Activated CD4-positive, CD25-positive, alpha-beta regulatory T cell treated with anti-CD3 and anti-CD28 coated beads, Interleukin-2, amount 50 U/mL, for 72 hours (primary cell): ENCODE data around the gene TRAIP.
"Not testable (repeated sequence)": the region's sequence is repeated elsewhere in the genome, so short reads cannot be mapped to it uniquely, and the experiment has no call there.

Experiments used
- DNase-seq: peaks from one replicate; pipeline ENCODE4 v3.0.0; 2021

The TRAIP gene, protein sequence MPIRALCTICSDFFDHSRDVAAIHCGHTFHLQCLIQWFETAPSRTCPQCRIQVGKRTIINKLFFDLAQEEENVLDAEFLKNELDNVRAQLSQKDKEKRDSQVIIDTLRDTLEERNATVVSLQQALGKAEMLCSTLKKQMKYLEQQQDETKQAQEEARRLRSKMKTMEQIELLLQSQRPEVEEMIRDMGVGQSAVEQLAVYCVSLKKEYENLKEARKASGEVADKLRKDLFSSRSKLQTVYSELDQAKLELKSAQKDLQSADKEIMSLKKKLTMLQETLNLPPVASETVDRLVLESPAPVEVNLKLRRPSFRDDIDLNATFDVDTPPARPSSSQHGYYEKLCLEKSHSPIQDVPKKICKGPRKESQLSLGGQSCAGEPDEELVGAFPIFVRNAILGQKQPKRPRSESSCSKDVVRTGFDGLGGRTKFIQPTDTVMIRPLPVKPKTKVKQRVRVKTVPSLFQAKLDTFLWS

DNA sequence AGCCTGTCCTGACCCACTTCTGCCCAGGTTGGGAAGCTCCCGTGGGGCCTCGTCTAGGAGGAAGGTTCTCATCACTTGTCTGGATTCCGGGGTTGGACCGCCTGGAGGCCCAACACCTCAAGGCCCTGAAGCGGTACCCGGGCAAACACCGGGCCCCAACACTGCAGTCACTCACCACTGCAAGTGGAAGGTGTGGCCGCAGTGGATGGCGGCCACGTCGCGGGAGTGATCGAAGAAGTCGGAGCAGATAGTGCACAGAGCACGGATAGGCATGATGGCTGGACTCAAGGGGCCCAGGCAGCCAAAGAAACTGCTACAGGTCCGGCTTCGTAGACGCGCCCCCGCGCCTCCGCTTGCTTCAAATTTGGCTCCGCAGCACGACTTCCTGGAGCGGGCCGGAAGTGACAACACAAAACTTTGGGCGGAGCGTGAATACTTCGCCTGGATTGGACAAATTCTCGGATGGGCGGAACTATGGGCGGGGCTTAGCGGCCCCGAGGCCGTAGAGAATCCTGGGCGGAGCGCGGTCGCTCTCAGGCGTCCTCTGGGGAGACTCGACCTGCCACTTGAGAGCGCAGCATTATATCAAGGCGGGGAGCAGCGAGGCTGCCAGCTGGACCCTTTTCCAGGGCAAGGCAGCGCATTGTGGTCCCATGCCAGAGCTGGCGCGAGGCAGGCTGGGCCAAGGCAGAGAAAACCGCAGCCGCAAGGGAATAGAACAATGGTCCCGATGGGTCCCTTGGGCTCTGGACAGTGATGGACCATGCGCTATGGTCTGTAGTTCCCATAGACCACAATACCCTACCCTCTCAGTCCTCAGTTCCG lies at the start of gene TRAIP:
TSS of gene TRAIP (minus strand) at position 384 of the 825 bp plus-strand sequence. CDS start at position 273, 111 bp downstream.
- DNase-seq: peak; percentile 95

DNA sequence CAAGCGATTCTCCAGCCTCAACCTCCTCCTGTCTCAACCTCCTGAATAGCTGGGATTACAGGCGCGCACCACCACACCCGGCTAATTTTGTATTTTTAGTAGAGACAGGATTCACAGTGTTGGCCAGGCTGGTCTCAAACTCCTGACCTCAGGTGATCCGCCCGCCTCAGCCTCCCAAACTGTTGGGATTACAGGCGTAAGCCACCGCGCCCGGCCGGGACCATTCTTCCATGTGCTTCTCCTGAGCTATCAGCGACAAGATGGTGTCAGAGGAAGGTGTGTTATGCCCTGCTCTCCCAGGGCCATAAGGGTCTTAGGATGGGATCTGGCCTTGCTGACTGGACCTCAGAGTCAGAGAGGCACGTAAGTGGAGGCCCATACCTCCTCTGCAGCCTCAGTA lies 48.1 kb upstream of the TRAIP start:
- DNase-seq: not testable (repeated sequence)

DNA sequence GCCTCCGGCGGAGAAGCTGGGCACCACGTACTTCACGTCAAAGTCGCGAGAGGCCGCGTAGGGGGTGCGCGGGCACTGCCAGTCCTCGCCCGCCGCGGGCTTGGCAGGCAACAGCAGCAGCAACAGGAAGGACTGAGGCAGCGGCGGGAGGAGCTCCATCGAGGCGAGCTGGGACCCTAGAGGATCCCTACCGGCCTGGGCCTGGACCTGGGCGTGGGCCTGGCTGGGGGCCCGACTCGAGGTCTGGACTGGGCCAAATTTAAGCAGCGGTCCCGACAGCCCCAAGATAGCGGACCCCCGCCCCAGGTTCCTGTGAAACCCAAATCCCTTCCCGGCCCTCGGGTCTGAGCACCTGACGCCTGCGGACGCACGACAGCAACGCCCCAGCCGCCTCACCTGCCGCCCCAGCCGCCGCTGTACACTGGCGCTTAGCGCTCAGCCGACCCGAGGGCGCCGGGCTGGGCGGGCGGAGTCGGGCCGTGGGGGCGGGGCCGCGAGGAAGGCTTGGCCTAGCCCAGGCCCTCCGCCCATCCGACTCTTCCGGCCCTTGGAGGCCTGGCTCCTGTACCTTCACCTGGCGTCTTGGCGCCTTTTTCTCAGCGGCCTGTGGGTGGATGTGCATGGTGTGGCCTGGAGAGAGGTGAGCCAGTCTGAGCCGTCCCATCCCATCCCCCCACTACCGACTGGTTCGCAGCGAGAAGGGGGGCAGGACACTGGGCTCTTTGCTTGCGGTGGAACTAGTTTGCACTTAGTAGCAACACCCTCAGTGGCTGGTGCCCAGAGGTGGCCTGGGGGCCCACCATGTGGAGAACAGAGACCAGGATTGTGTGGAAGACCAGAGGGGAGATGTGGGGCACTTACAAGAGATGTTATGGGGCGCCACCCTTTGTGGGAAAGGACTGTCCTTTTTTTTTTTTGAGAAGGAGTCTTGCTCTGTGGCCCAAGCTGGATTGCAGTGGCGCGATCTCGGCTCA lies 47.4 kb upstream of the TRAIP start, which contains the start of gene MST1R:
TSS of gene MST1R (minus strand) at position 423 of the 974 bp plus-strand sequence. CDS start at position 159, 264 bp downstream.
- DNase-seq: peak; percentile 87

DNA sequence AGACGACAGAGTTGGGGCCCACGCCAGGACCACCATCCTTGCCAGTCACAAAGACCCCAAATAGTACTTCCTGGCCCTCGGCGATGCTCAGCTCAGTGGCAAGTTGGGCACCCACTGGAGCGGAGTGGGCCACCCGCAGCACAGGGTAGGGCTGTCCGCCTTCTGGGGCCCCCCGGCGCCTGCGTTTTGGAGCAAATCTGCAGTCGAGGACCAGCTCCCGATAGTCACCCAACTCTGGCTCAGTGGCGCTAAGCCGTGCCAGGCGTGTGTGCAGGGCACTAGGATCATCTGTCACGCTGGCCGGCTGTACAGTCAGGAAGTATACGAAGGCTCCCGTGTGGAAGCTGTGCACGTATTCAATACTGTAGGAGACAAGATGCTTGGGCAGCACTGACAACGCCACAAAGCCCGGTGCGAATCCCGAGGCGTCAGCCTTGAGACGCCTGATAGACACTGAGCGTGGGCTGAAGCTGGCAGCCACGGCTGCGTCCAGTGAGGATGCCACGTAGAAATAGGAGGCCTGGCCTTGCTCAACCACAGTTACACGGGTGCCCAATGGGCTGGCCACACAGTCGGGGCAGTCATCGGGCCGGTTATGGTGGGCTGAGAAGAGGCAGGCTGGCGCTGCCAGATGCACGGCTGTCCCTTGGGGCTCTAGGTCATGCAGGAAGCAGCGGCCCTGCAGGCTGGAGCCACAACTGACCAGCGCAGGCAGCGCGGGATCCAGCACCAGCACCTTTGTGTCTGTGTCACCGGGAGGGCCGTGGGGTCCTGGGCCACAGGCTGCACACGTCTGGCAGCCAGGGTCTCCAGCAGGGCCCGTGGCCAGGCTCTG lies 46.4 kb upstream of the TRAIP start:
- no peak for DNase-seq

DNA sequence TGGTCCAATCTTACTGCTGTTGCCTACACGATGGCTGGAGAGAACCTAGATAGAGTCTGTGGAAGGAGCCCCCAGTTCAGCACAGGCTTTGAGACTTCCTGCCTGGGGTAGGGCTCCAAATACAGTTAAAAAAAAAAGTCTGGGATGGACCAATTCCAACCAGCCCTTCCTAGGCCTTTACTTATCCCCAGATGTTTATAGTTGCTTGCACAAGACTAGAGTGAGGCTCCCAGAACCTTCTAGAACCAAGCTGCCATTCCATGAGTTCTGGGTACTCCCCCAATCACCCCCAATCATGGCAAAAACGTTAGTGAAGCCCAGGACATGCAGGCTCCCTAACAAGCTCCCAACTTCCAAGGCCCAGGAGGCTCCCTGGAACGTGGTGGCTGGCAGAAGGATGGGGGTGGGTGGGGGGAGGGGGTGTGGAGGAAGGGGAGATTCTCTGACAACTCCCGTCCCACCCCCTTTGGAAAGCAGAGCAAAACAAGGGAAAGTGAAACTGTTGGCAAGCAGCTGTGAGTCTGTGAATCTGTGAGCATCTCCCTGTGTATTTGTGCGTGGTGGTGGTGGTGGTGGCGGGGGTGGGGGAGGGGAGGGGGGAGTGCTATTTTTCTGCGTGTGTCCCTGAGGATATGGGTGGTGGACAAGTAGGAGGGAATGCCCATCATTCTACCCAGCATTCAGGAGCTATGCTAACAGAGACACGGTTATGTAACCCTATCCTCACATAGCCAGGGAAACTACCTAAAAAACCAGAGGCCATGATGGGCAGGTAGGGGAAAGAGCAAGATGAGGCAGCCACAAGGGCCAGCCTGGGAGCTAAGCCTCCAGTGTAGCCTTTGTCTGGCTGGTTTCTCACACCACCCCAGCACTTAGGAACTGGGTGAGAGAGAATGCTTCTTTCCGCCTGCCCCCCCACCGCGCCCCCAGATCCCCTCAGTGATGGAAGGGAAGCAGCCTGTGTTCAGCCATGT lies 45.3 kb upstream of the TRAIP start:
- no peak for DNase-seq

DNA sequence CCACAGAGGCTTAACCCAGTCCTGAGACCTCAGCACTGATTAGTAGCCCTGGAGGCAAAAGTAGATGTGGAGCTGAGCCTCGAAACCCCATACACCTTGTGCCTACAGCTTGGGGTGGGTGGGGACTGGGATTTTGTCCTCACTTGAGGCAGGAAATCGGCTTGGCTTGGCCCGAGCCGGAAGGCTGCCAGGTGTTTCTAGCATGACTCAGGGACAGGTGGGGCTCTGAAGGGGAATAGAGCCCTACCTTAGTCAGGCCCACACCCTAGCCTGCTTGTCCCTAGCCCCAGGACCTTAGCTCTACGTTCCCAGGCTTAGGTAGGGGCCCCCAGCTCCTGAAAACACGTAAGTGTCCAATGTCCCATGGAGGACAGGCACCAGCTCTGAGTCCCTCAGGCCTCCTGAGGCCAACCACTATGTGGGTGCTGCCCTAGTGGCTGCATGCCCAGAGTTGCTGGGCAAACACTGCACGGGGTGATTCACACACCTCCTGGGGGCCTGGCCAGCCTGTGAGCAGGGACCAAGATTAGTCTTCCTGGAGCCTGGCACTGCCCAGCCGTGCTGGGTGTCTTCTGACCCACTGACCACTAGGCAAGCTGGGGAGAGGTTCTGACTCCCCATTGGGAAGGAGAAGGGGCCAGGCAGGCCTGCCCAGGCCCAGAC lies 44.3 kb upstream of the TRAIP start:
- no peak for DNase-seq

DNA sequence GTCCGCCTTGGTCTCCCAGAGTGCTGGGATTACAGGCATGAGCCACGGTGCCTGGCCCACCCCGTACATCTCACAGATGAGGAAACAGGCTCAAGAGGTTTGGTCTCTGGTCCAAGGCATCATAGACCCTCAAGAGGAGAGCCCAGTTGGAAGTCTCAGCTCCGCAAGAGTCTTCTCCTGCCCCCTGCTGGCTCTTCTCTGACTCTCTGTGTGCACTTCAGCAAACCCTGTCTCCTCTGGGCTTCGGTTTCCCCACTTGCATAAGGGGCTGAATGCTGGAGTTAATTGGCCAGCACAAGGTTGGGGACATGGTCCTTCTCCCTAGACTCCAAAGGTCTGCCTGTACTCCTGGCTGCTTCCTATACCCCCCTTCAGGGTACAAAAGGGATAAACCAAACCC lies 43.5 kb upstream of the TRAIP start:
- no peak for DNase-seq

DNA sequence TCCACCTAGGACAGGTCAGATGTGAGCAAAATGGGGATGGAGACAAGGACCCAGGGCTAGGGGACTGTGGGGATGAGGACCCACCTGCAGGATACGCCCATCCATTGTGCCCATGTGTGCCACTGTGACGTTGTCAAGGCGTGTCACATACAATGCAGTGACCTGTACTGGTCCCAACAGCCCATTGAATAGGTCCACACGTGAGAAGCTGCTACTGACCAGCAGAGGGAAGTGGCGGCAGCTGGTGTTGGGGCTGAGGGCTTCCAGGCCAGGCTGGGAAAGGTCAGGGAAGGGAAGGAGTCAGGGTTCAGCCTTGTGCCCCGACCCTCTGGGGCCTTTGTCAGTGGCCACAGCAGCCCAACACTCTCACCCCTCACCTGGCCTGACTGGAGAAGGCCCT lies 42.6 kb upstream of the TRAIP start:
- DNase-seq: no peak

DNA sequence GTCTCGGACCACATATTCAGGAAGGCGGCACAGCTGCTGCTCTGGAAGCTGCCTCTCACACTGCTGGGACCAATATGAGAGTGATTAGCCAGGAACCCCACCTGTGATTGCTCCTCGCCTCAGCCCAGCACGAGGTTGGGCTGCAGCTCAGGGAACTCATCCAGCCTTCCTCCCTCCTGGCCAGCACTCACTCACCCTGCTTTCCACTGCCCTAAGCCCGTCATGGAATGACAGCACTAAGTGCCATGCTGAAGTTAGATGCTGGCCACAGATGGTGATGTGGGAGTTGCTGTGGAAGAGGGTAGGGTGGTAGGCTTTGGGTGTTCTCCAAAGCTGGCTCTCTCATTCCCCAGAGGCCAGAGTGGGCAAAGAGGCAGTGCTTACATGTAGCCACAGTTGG lies 40.0 kb upstream of the TRAIP start:
- no peak for DNase-seq

DNA sequence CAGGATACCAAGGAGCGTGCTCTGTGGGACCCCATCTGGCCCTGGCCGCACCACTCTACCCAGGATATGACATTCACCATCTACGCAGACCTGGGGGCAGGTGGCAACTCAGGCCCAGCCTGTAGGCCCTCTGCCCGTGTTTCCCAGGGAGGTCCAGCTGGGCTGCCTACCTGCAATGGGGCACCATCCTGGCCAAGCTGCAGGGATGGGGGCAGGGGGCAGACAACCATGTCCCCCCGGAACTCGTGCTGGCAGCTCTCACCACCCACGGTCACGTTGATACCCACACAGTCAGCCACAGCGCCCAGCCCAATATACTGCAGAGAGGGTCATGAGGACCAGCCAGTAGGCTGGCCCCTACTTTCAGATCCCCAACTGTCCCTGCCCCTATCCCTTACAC lies 39.4 kb upstream of the TRAIP start:
- no peak for DNase-seq

DNA sequence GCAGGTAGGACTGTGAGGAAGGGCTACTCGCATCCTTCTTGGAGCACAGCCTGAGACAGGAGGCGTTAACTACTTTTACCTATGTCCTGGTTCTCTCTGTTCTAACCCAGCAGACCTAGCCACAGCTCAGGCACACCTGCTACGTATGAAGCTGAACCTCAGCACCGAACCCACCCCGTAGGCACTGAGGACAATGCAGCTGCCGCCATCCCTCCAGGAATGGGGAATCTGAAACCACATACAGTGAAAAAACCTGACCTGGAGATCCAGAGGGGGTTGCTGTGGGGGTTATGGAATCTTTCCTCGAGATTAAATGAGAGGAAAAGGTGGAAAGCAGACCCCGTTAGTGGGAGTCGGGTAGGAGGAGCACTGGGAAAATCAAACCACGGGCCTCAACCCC lies 32.9 kb upstream of the TRAIP start:
- no peak for DNase-seq

DNA sequence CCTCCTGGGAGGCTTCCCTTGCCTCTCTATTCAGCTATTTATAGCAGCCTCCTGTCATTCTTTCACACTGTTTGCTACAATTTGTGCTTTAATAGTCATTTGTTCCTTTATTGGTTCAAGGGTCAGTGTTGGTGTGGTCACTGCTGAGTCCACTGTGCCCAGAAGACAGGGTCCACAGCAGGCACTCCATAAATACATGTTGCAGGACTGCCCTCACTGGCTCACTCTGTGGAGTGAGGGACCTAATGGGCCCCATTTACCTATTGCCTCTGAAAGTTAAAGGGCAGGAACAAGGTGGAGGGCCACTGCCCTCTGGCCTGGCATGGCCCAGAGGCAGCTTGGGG lies 30.5 kb upstream of the TRAIP start:
- no peak for DNase-seq

DNA sequence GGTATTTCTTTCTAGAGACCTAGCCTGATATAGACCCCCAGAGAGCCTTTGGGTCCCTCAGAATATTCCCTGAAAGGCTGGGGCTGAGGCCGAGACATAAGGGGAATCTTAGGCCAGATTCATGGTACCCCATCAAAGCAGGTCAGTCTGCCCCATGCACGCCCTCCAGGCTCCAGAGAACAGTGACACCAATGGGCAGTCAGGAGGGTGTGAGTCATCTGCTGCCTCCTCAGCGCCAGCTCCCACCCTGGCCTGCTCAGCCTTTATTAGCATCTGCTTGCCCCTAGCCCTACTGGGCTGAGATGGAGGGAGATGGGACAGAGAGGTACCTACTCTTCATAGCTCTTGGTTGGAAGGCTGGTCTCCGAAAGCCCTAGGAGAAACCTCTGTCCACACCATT lies 27.6 kb upstream of the TRAIP start:
- DNase-seq: no peak

DNA sequence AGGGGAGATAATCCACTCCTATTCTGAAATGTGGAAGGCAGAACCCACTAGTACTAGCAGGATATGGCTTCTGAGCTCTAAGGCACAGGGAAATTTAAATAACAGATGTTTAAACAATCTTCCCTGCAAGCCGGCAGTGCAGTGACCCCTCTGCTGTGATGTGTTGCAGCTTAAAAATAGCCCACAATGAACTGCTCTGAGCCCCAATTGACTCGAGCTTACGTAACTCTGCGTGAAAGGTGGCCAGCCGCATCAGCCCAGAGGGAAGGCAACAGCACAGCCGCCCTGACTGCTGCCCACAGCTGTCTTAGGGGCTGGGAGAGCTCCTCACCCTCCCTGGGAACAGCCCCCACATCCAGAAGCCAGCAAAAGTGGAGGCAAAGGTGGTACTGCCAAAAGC lies 25.8 kb upstream of the TRAIP start:
- no peak for DNase-seq

DNA sequence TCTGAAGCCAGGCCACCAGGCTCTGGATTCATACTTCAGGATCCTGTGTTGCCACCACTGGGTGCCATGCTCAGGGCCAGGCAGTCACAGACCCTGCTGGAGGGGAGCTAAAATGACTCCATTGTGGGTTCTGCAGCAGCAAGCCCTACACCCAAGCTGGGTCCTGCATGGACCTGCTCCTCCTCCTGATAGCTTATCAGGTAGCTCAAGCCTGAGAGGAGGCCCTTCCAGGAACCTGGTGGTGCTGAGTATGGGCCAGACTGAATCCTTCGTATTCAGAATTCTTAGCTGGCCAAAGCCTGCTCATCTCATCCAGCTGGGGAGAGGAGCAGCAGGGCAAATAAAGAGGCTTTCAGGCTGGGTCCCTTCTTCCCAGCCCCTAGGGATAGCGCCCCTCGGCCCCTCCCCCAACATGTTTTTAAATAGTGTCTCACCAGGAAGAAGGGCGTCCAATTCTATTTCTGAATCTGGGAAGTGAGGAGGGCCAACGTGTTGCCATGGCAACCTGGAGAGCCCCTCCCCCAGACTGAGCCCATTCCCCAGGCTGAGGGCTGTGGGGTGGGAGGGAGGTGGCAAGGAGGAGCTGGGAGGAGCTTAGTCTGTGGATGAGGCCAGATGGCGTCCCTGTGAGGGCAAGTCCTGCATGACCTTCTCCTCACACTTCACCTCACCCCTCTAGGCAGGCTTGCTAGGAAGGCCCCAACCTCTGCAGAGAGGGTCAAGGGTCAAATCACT lies 24.4 kb upstream of the TRAIP start:
- DNase-seq: no peak

DNA sequence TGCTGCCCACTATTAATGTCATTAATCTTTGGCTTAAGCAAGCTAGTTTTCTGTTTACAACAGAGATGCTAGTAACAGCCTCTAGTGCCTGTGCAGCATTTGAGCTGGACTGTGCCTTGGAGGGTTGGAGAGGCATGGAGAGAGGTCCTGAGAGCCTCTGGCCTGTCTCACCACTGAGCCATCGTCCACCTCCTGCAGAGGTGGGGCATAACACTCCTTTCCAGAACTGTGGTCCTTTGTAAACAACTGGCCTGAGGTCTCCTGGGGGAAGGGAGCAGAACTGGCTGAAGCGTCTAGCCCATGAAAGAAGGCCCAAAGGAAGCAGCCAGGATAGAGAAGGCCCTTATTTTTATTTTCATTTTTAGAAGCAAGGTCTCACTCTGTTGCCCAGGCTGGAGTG lies 23.4 kb upstream of the TRAIP start:
- no peak for DNase-seq

DNA sequence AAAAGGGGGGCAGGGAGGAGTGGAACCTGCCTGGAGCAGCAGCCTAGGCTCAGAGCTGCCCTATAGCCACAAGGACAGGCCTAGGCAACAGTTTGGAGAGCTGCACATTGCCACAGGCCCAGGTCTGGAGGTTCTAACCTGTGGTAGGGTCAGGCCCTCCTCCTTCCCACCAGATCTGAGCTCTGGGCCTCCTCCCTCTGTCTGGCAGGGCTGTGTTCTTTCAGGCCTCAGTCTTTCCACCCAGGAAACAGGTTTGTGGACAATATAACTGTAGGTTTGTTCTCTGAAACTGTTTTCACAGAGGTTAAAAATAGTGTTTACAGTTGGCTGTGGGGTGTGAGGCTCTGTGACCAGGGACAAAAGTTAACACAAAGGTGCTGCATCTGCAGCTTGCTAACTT lies 22.3 kb upstream of the TRAIP start:
- DNase-seq: no peak

DNA sequence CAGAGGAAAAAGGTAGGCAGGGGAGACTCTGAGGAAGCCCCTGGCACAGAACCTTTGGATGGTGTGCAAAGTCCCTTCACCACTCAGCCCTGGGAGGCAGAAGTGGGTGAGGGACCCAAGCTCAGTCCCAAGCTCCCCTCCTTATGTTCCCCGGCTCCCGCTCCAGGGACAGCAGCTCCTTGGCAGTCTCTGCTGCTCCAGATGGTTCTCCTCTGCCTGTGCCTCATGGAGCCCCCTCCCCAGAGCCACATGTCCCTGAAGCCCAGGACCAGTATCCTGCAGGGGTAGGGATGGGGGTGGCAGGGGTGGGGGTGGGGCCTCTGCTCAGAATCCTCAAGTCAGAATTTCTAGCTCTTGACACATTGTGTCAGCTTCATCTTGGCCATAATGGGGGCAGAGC lies 21.4 kb upstream of the TRAIP start:
- no peak for DNase-seq

DNA sequence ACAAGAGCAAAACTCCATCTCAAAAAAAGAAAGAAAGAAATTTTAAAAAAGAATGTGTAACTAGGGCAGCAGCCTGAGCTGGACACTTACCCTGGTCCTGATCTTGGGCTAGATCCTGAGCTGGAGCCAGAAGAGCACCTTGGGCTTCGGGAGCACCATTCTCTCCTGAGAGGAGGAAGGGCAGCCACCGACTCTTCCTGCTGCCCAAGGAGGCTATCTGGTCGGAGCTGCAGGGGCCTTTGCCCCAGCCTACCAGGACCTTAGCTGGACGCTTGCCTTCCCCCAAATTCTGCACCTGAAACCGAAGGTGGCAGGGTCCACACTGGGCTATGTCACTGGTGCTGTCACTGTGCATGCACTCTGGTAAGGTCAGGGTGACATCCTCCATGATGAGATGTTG lies 20.2 kb upstream of the TRAIP start:
- no peak for DNase-seq
